Upper lobe of left lung (tissue), 6 donors: ENCODE results near the gene LCE1E. TPM values are rescaled to one million over a fixed set of nuclear protein-coding genes. Genes with fewer than 3 reads are reported as not detected.
A peak's percentile ranks its signal among the peaks of the same experiment; 100 is the strongest.

Source experiments
- ATAC-seq, 2 donors: fragments of 200-7000 bp; cut with Tn5 transposase; one replicate each; pipeline ENCODE4 v1.9.1; 2022; ENCODE audit warnings: mild to moderate bottlenecking in 2 of 2, moderate library complexity in 2 of 2; ENCODE audit not compliant: low FRiP score in 2 of 2
- DNase-seq, 2 donors: peaks; one replicate each; pipeline ENCODE4 v3.0.0-alpha.2; 2019 to 2020
- H3K27ac ChIP-seq, 4 donors: fragments of 200-600 bp; sonication (generic); one replicate each; pipeline ENCODE4 v1.5.1; 2016 to 2019
- H3K27me3 ChIP-seq, 4 donors: fragments of 200-600 bp; sonication (generic); one replicate each; pipeline ENCODE4 v1.5.1; 2017 to 2019
- H3K36me3 ChIP-seq, 4 donors: fragments of 200-600 bp; sonication (generic); one replicate each; pipeline ENCODE4 v1.5.1; 2016 to 2019
- H3K4me1 ChIP-seq, 4 donors: fragments of 200-600 bp; sonication (generic); one replicate each; pipeline ENCODE4 v1.5.1; 2018 to 2019
- H3K4me3 ChIP-seq, 4 donors: fragments of 200-600 bp; sonication (generic); one replicate each; pipeline ENCODE4 v1.5.1; 2017 to 2019; ENCODE audit warnings: mild to moderate bottlenecking in 2 of 4, moderate library complexity in 1 of 4
- H3K9me3 ChIP-seq, 4 donors: fragments of 200-600 bp; sonication (generic); one replicate each; pipeline ENCODE4 v1.5.1; 2018 to 2019
- EP300 ChIP-seq, 4 donors: sonication (generic); formaldehyde crosslinking; IDR thresholded peaks; one replicate each; pipeline ENCODE4 v1.5.1; 2017; ENCODE audit warnings: antibody characterized with exemption in 4 of 4, control low read depth in 2 of 4
- POLR2A ChIP-seq, 4 donors: fragments of 450-650 bp; IDR thresholded peaks; one replicate each; pipeline ENCODE4 v1.5.1; 2016 to 2017; ENCODE audit warnings: antibody characterized with exemption in 4 of 4, mild to moderate bottlenecking in 2 of 4
- POLR2AphosphoS5 ChIP-seq, 2 donors: sonication (generic); formaldehyde crosslinking; IDR thresholded peaks; one replicate each; pipeline ENCODE4 v1.5.1; 2017; ENCODE audit warnings: antibody characterized with exemption in 2 of 2
- WGBS, 2 donors: methylation state at CpG; one replicate each; pipeline ENCODE4 v1.1.5; 2017 to 2018; 5-methylcytosine and 5-hydroxymethylcytosine counted together
- total RNA-seq, 6 donors: library from RNA; depleted of rRNA in 4 of 6; stranded (reverse); fragments of >200 nt in 4 of 6; gene quantifications; one replicate each; pipeline versions ENCODE4 v1.1.0 to v1.2.1, GENCODE V29; 2016 to 2021
- TF ChIP-seq, protein P1 (sequence below), 6 experiments: fragments of 450-650 bp in 4 of 6; fragments of 200-600 bp in 2 of 6; sonication (generic) in 2 of 6; IDR thresholded peaks; one replicate each; pipeline ENCODE4 v1.5.1; 2016 to 2019; ENCODE audit warnings: antibody characterized with exemption in 6 of 6
- donor health status: DM: no; HTN: no; CAD: no; lungs with moderate emphysema.
- donor health status: DM: no; HTN: yes; CAD: no; lungs with severe emphysema.

Gene LCE1E
- total RNA-seq, 6 donors from 2014 or later, result not detected

DNA sequence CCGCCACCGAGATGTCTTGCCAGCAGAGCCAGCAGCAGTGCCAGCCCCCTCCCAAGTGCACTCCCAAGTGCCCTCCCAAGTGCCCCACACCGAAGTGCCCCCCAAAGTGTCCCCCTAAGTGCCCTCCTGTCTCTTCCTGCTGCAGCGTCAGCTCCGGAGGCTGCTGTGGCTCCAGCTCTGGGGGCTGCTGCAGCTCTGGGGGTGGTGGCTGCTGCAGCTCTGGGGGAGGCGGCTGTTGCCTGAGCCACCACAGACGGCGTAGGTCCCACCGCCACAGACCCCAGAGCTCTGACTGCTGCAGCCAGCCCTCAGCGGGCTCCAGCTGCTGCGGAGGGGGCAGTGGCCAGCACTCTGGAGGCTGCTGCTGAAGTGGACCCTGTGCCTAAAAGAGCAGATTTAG, 9.7 kb upstream of the LCE1E start:
- Histone ChIP-seq H3K4me3 (no peak overlapping the region), H3K27ac (no peak overlapping the region), H3K27me3 (no peaks in the 10 kb centered on the region), H3K9me3 (no peaks in the 10 kb centered on the region), H3K36me3 (no peaks in the 10 kb centered on the region), H3K4me1 (no peaks in the 10 kb centered on the region)
- ATAC-seq, result no peak
- TF ChIP-seq, protein P1, sequence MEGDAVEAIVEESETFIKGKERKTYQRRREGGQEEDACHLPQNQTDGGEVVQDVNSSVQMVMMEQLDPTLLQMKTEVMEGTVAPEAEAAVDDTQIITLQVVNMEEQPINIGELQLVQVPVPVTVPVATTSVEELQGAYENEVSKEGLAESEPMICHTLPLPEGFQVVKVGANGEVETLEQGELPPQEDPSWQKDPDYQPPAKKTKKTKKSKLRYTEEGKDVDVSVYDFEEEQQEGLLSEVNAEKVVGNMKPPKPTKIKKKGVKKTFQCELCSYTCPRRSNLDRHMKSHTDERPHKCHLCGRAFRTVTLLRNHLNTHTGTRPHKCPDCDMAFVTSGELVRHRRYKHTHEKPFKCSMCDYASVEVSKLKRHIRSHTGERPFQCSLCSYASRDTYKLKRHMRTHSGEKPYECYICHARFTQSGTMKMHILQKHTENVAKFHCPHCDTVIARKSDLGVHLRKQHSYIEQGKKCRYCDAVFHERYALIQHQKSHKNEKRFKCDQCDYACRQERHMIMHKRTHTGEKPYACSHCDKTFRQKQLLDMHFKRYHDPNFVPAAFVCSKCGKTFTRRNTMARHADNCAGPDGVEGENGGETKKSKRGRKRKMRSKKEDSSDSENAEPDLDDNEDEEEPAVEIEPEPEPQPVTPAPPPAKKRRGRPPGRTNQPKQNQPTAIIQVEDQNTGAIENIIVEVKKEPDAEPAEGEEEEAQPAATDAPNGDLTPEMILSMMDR (IDR thresholded peaks at IDR 0.05), result no peak
- no peak for TF ChIP-seq POLR2AphosphoS5 (IDR thresholded peaks at IDR 0.05)
- TF ChIP-seq POLR2A (IDR thresholded peaks at IDR 0.05), result no peak
- TF ChIP-seq EP300 (IDR thresholded peaks at IDR 0.05), result no peak
- DNase-seq, result peak in 1 of 2 donors; percentile 59
- WGBS, 2 donors, result 84 to 87% methylated on average over 6 to 11 of the region's 11 CpGs

DNA sequence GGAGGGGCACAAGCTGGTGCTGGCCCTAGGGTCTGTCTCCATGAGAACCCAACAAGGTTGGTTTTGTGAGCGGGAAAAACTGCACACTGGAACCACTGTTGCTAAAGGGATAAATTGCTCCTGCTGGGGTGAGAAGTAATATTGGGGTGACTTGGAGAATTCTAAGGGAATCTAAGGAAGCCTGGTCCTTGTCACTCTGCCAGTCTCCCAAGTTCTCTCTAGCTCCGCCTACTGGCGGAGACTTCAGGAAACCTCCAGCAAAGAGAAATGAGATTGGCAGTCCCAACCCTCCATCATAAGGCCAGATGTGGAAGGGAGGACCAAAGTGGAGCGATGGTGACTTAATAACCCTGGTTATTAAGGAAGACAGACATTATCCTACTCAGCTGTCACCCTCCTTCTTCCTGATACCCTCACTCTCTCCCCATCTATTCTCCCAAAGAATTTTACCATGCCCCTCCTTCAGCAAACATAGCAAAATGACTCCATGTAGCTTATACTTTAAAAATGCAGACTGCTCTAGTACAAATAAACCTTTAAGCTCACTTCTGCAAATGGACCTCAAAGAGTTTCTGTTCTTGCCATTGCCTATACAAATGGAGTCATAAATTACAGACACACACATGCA, 8.4 kb upstream of the LCE1E start:
- H3K27me3 ChIP-seq, result no peaks in the 10 kb centered on the region
- DNase-seq (no peak), ATAC-seq (no peak)
- TF ChIP-seq EP300 (IDR thresholded peaks at IDR 0.05) (no peak), POLR2AphosphoS5 (IDR thresholded peaks at IDR 0.05) (no peak), POLR2A (IDR thresholded peaks at IDR 0.05) (no peak)
- TF ChIP-seq, protein P1 (IDR thresholded peaks at IDR 0.05), result no peak
- no peaks in the 10 kb centered on the region for H3K9me3 ChIP-seq
- 47 to 55% methylated on average over 4 of the region's 4 CpGs for WGBS, 2 donors
- no peaks in the 10 kb centered on the region for H3K4me1 ChIP-seq
- H3K36me3 ChIP-seq, result no peaks in the 10 kb centered on the region
- no peak overlapping the region for H3K4me3 ChIP-seq
- H3K27ac ChIP-seq, result no peak overlapping the region

DNA sequence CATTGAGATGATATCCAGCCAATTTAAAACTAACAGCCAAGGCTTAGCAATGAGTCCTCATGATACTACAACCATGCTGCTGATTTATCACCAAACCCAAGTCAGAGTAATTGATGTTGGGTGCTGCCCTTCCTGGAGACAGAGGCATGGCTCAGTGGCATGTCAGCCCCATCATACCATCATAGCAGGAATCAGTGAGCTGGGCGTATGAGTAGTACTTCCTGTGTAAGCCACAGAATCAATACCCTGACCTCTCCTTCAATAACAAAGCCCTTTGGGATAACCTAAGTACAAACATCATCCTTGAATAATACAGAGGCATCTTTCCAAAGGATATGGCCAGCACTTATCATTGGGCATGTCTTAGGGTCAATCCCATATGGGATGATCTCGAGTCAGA, 3.0 kb upstream of the LCE1E start:
- no peak overlapping the region for H3K27ac ChIP-seq
- no peak for ATAC-seq
- no peaks in the 10 kb centered on the region for H3K36me3 ChIP-seq
- DNase-seq, result no peak
- 62 to 69% methylated on average over 1 to 2 of the region's 2 CpGs for WGBS, 2 donors
- no peaks in the 10 kb centered on the region for H3K4me1 ChIP-seq
- TF ChIP-seq EP300 (IDR thresholded peaks at IDR 0.05) (no peak), POLR2A (IDR thresholded peaks at IDR 0.05) (no peak), POLR2AphosphoS5 (IDR thresholded peaks at IDR 0.05) (no peak)
- TF ChIP-seq, protein P1 (IDR thresholded peaks at IDR 0.05), result no peak
- H3K4me3 ChIP-seq, result no peak overlapping the region
- no peaks in the 10 kb centered on the region for H3K9me3 ChIP-seq
- no peaks in the 10 kb centered on the region for H3K27me3 ChIP-seq

DNA sequence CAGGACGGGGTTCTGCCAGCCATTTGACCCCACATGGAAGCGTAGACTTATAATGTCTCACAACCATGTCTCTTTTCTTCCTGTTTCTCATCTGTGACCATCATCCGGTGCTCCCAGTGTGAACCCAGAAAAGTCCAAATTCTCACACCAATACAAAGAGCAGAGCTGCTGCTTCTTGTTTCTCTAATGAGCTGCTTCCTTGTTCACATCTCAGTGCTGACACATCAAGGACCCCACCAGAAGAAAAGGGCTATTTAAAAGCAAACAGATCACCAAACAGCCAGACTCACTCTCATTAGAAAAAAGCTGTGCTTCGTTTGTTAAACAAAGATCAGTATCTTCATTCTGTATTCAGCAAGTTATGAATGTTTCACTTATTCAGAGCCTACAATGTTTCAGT, 9.6 kb downstream of the LCE1E start:
- DNase-seq, result no peak
- Histone ChIP-seq H3K27ac (no peak overlapping the region), H3K4me1 (no peaks in the 10 kb centered on the region), H3K4me3 (no peak overlapping the region), H3K27me3 (no peaks in the 10 kb centered on the region), H3K36me3 (no peaks in the 10 kb centered on the region), H3K9me3 (no peaks in the 10 kb centered on the region)
- WGBS, 2 donors, result 48 to 59% methylated on average over 4 of the region's 4 CpGs
- no peak for ATAC-seq
- TF ChIP-seq POLR2AphosphoS5 (IDR thresholded peaks at IDR 0.05) (no peak), POLR2A (IDR thresholded peaks at IDR 0.05) (no peak)

DNA sequence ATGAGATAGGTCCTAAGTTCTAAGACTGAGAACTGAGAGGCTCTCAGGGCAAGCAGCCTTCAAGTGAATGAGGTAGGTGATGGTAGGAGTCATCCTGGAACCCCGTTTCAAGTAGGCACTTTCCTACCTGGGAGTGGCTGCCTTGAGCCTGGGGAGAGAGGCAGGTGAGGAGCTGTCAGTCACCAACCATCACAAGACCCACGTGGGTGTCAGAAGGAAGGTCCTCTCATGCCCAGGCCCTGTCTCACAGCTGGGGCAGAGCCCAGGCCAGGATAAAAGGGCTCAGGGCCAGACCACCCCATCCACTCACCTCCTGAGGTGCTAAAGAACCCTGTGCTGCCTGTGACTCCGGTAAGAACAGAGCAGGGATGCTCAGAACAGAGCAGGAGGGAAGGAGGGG, 10.4 kb downstream of the LCE1E start, which contains the start of gene LCE1D:
TSS of gene LCE1D (plus strand) at position 301 of the 400 bp plus-strand sequence. CDS start 1,074 bp downstream, outside the sequence.
- Histone ChIP-seq H3K9me3 (no peaks in the 10 kb centered on the region), H3K27me3 (no peaks in the 10 kb centered on the region), H3K27ac (no peak within 1 kb of the TSS), H3K36me3 (no peaks in the 10 kb centered on the region), H3K4me1 (no peaks in the 10 kb centered on the region), H3K4me3 (no peak within 1 kb of the TSS)
- DNase-seq (no peak), ATAC-seq (no peak)
- WGBS, 2 donors, result 37 to 40% methylated on average over 1 to 3 of the region's 3 CpGs
- no peak for TF ChIP-seq EP300 (IDR thresholded peaks at IDR 0.05)
- TF ChIP-seq, protein P1 (IDR thresholded peaks at IDR 0.05), result no peak
- TF ChIP-seq POLR2AphosphoS5 (IDR thresholded peaks at IDR 0.05), result no peak
- TF ChIP-seq POLR2A (IDR thresholded peaks at IDR 0.05), result no peak
